OCI-LY7 (cell line): ENCODE measurements around the gene ZNF283. TPM values are rescaled to one million over a fixed set of nuclear protein-coding genes. Genes with fewer than 3 reads are reported as not detected.

ENCODE experiments used
- BruUV-seq: library from RNA; stranded (reverse); fragments of 400-500 nt; replicated peaks from 2 replicates; lab custom pipeline; 2021; lab: Mats Ljungman, UMichigan
- CTCF ChIA-PET: fragments of 300-600 bp; sonication (Branson Sonifier 250); formaldehyde crosslinking; loops from one replicate; lab custom pipeline; 2022; ENCODE audit warnings: antibody characterized with exemption; ENCODE audit not compliant: unreplicated experiment; lab: Charles Lee
- POLR2A ChIA-PET: fragments of 300-600 bp; sonication (Branson Sonifier 250); formaldehyde crosslinking; loops from one replicate; lab custom pipeline; 2022; ENCODE audit warnings: antibody characterized with exemption; lab: Charles Lee
- DNase-seq: peaks from one replicate; pipeline ENCODE4 v3.0.0-alpha.2; 2015; ENCODE audit warnings: low spot score
- H2AFZ ChIP-seq: fragments of 200-600 bp; sonication (generic), shearing (Covaris generic); 2 replicates; pipeline ENCODE4 v1.6.1; 2014; ENCODE audit warnings: mild to moderate bottlenecking, antibody characterized with exemption, low read length, moderate library complexity
- H3K27ac ChIP-seq: fragments of 200-600 bp; sonication (generic); 2 replicates; pipeline ENCODE4 v1.5.1; 2014; ENCODE audit warnings: mixed run types, low read depth, mild to moderate bottlenecking, moderate library complexity, low read length, inconsistent platforms; ENCODE audit not compliant: poor library complexity, severe bottlenecking
- H3K36me3 ChIP-seq: fragments of 200-600 bp; sonication (generic); 2 replicates; pipeline ENCODE4 v1.6.1; 2014; ENCODE audit warnings: mild to moderate bottlenecking, antibody characterized with exemption, low read length, moderate library complexity, mixed read lengths; ENCODE audit not compliant: insufficient read depth
- H3K4me1 ChIP-seq: fragments of 200-600 bp; sonication (generic); 2 replicates; pipeline ENCODE4 v1.5.1; 2014; ENCODE audit warnings: mild to moderate bottlenecking, low read length; ENCODE audit not compliant: insufficient read depth, poor library complexity, severe bottlenecking
- H3K4me2 ChIP-seq: fragments of 200-600 bp; sonication (generic); 2 replicates; pipeline ENCODE4 v1.6.1; 2014; ENCODE audit warnings: mild to moderate bottlenecking, low read length
- H3K4me3 ChIP-seq: fragments of 200-600 bp; sonication (generic); 2 replicates; pipeline ENCODE4 v1.5.1; 2014; ENCODE audit warnings: mild to moderate bottlenecking, low read depth, low read length; ENCODE audit not compliant: poor library complexity, severe bottlenecking
- H3K79me2 ChIP-seq: fragments of 200-600 bp; sonication (generic); 2 replicates; pipeline ENCODE4 v1.6.1; 2016; ENCODE audit warnings: low read depth, mild to moderate bottlenecking, low read length, moderate library complexity, mixed read lengths; ENCODE audit not compliant: insufficient read depth
- H3K9me2 ChIP-seq: fragments of 200-600 bp; sonication (generic); 2 replicates; pipeline ENCODE4 v1.6.1; 2016; ENCODE audit warnings: mild to moderate bottlenecking, low read length, mixed read lengths; ENCODE audit not compliant: insufficient read depth
- H3K9me3 ChIP-seq: fragments of 200-600 bp; sonication (generic); 2 replicates; pipeline ENCODE4 v1.6.1; 2014; ENCODE audit warnings: mild to moderate bottlenecking, mixed run types, low read length, mixed read lengths
- H4K20me1 ChIP-seq: fragments of 200-600 bp; sonication (generic); 2 replicates; pipeline ENCODE4 v1.6.1; 2014; ENCODE audit warnings: mild to moderate bottlenecking, antibody characterized with exemption, low read length, moderate library complexity, mixed read lengths; ENCODE audit not compliant: insufficient read depth
- CTCF ChIP-seq: fragments of 200-600 bp; sonication (generic); conservative IDR thresholded peaks from 2 replicates; pipeline ENCODE4 v1.5.1; 2014; ENCODE audit warnings: mild to moderate bottlenecking, antibody characterized with exemption, low read length, moderate library complexity, mixed read lengths
- EZH2phosphoT487 ChIP-seq: fragments of 200-600 bp; sonication (generic); IDR thresholded peaks from 2 replicates; pipeline ENCODE4 v1.6.1; 2018; ENCODE audit warnings: low read depth, borderline replicate concordance, mild to moderate bottlenecking, mixed run types, antibody characterized with exemption, low read length, moderate library complexity, mixed read lengths
- intact Hi-C: fragments of 100-400 bp; cut with micrococcal nuclease; formaldehyde crosslinking; loops from one replicate; pipeline ENCODE4 v1.10.0; 2022; ENCODE audit not compliant: unreplicated experiment
- total RNA-seq, 2 experiments: library from RNA; depleted of rRNA in 1 of 2; stranded (reverse); fragments of >200 nt in 1 of 2; shearing (Covaris generic) in 1 of 2; gene quantifications; 2 replicates each; pipeline ENCODE4 v1.2.3, GENCODE V29; 2014 to 2022

The ZNF283 gene
- total RNA-seq, 2 experiments from 2014 or later, result 2.8 to 4.8 TPM

- BruUV-seq, result no TSS peak
- Histone ChIP-seq H3K9me2 (no peaks in the 10 kb centered on the region), H3K79me2 (no peaks in the 10 kb centered on the region), H4K20me1 (no peaks in the 10 kb centered on the region), H3K4me2 (no peak overlapping the region), H3K27ac (no peak overlapping the region), H3K9me3 (no peaks in the 10 kb centered on the region), H3K36me3 (no peaks in the 10 kb centered on the region), H3K4me1 (peaks cover 4% of the 10 kb centered on the region), H2AFZ (no peak overlapping the region), H3K4me3 (no peak overlapping the region)
- ChIA-PET POLR2A (no interaction called here), CTCF (no interaction called here)
- intact Hi-C loops, result no loop called here
- no peak for DNase-seq
- TF ChIP-seq CTCF (no peak), EZH2phosphoT487 (no peak)
These were observed 20.3 kb upstream of the ZNF283 start for GRCh38 chr19:43806848-43807247.

GRCh38 chr19:43807651-43808050 lies 19.5 kb upstream of the ZNF283 start:
- Histone ChIP-seq H3K4me3 (no peak overlapping the region), H3K79me2 (no peaks in the 10 kb centered on the region), H3K9me2 (no peaks in the 10 kb centered on the region), H3K4me1 (peaks cover 4% of the 10 kb centered on the region), H4K20me1 (no peaks in the 10 kb centered on the region), H3K4me2 (no peak overlapping the region), H3K9me3 (no peaks in the 10 kb centered on the region), H2AFZ (no peak overlapping the region), H3K36me3 (no peaks in the 10 kb centered on the region), H3K27ac (no peak overlapping the region)
- no TSS peak for BruUV-seq
- POLR2A ChIA-PET, result no interaction called here
- intact Hi-C loops, result loop anchor here (2.0 kb wide), 1 partner anchor 63 kb away; no protein-coding TSS in a partner anchor
- no peak for DNase-seq
- TF ChIP-seq EZH2phosphoT487 (no peak), CTCF (no peak)
- CTCF ChIA-PET, result no interaction called here

- intact Hi-C loops, result loop anchor here (2.0 kb wide), 1 partner anchor 65 kb away; no protein-coding TSS in a partner anchor
- TF ChIP-seq CTCF (peak; percentile 94), EZH2phosphoT487 (no peak)
- ChIA-PET CTCF (no interaction called here), POLR2A (no interaction called here)
- H4K20me1 ChIP-seq, result no peaks in the 10 kb centered on the region
- no peak overlapping the region for H3K4me2 ChIP-seq
- H3K4me3 ChIP-seq, result no peak overlapping the region
- no peaks in the 10 kb centered on the region for H3K36me3 ChIP-seq
- H3K9me3 ChIP-seq, result no peaks in the 10 kb centered on the region
- DNase-seq, result peak; percentile 81
- peaks cover 4% of the 10 kb centered on the region for H3K4me1 ChIP-seq
- BruUV-seq, result no TSS peak
- H3K79me2 ChIP-seq, result no peaks in the 10 kb centered on the region
- H3K9me2 ChIP-seq, result no peaks in the 10 kb centered on the region
- H3K27ac ChIP-seq, result no peak overlapping the region
- no peak overlapping the region for H2AFZ ChIP-seq
These were observed 17.1 kb upstream of the ZNF283 start for GRCh38 chr19:43809762-43810696.
